K562 (cell line): Measurements from ENCODE around the gene GOLIM4. TPM values are rescaled to one million over a fixed set of nuclear protein-coding genes. Genes with fewer than 3 reads are reported as not detected.

Experiments
- ARID1B ChIP-seq: fragments of 450-650 bp; IDR thresholded peaks from 2 replicates; pipeline ENCODE4 v1.6.1; 2016; ENCODE audit warnings: antibody characterized with exemption, mild to moderate bottlenecking, inconsistent platforms
- CBX5 ChIP-seq: IDR thresholded peaks from 2 replicates; pipeline ENCODE4 v1.6.1; 2014; ENCODE audit warnings: low read depth, borderline replicate concordance
- NFYB ChIP-seq: IDR thresholded peaks from 2 replicates; pipeline ENCODE4 v1.6.1; 2011; ENCODE audit warnings: mild to moderate bottlenecking, moderate library complexity; ENCODE audit not compliant: insufficient read length; ENCODE audit errors: extremely low read depth
- RBM22 ChIP-seq: fragments of 200-400 bp; formaldehyde crosslinking; IDR thresholded peaks from 2 replicates; pipeline ENCODE4 v1.6.1; 2018; ENCODE audit warnings: low read length, low read depth; ENCODE audit not compliant: poor library complexity, severe bottlenecking
- SRF ChIP-seq, 2 experiments: fragments of 250-450, 450-650 bp in 1 of 2; sonication (Bioruptor Pico) in 1 of 2; sonication (generic) in 1 of 2; formaldehyde crosslinking; IDR thresholded peaks; 2 replicates each; pipeline versions ENCODE4 v1.5.0 to v1.5.1; 2020 to 2022; ENCODE audit warnings: mild to moderate bottlenecking in 1 of 2, missing genetic modification reagents in 1 of 2
- ZNF232 ChIP-seq: sonication (generic); formaldehyde crosslinking; IDR thresholded peaks from 2 replicates; pipeline ENCODE4 v1.8.0; 2022; ENCODE audit warnings: mild to moderate bottlenecking, missing genetic modification reagents
- ZNF282 ChIP-seq: sonication (generic); formaldehyde crosslinking; IDR thresholded peaks from 2 replicates; pipeline ENCODE4 v1.8.1; 2023; ENCODE audit warnings: missing genetic modification reagents
- ZSCAN32 ChIP-seq: fragments of 450-650 bp; formaldehyde crosslinking; IDR thresholded peaks from 2 replicates; pipeline ENCODE4 v1.4.0; 2020; ENCODE audit warnings: mild to moderate bottlenecking, moderate library complexity
- polyA plus RNA-seq, 8 experiments: library from polyadenylated mRNA; depleted of rRNA in 4 of 8; stranded (reverse) in 5 of 8; unstranded in 3 of 8; fragments of >200 nt; fragmentation: Nextera tagmentation in 2 of 8; fragmentation: Illumina TruSeq in 1 of 8; extraction: Ambion mirVana in 2 of 8; extraction: Trizol in 1 of 8; gene quantifications; 2 replicates each; pipeline versions ENCODE4 v1.2.1 to v1.2.3, GENCODE V29; 2011 to 2014; ENCODE audit warnings: inconsistent platforms in 1 of 8, missing spikeins in 1 of 8
- total RNA-seq, 7 experiments: library from RNA; depleted of rRNA in 6 of 7; stranded (reverse); fragments of >200 nt in 6 of 7; fragmentation: Illumina TruSeq in 2 of 7; extraction: Trizol in 2 of 7; gene quantifications; 2 replicates each; pipeline versions ENCODE4 v1.2.1 to v1.2.3, GENCODE V29; 2011 to 2021; ENCODE audit warnings: low replicate concordance in 1 of 7
- TF ChIP-seq, protein P1 (sequence below): sonication (generic); formaldehyde crosslinking; IDR thresholded peaks from 2 replicates; pipeline ENCODE4 v1.8.1; 2023; ENCODE audit warnings: missing genetic modification reagents, mild to moderate bottlenecking, borderline replicate concordance
- TF ChIP-seq, protein P2 (sequence below): IDR thresholded peaks from 2 replicates; pipeline ENCODE4 v1.6.1; 2011; ENCODE audit warnings: borderline replicate concordance, low read depth, mild to moderate bottlenecking, moderate library complexity, low read length; ENCODE audit not compliant: insufficient read depth, poor library complexity, severe bottlenecking
- TF ChIP-seq, protein P3 (sequence below): fragments of 450-650 bp; formaldehyde crosslinking; IDR thresholded peaks from 2 replicates; pipeline ENCODE4 v1.4.0; 2020; ENCODE audit warnings: mild to moderate bottlenecking, moderate library complexity
- TF ChIP-seq, protein P4 (sequence below): fragments of 450-650 bp; conservative IDR thresholded peaks from 2 replicates; pipeline ENCODE4 v1.6.1; 2016; ENCODE audit warnings: missing genetic modification characterization, low read depth, mild to moderate bottlenecking, control low read depth, missing compliant biosample characterization
- TF ChIP-seq, protein P5 (sequence below): fragments of 200-400 bp; formaldehyde crosslinking; IDR thresholded peaks from 2 replicates; pipeline ENCODE4 v1.6.1; 2017; ENCODE audit warnings: mild to moderate bottlenecking, low read depth, low read length, moderate library complexity

GOLIM4 gene
- total and polyA plus RNA-seq, 9 of the 15 experiments (the other 6 are each of a cell fraction or from before 2014, with no cell fraction given), result 9.3 to 39.4 (median 31.0) TPM

DNA sequence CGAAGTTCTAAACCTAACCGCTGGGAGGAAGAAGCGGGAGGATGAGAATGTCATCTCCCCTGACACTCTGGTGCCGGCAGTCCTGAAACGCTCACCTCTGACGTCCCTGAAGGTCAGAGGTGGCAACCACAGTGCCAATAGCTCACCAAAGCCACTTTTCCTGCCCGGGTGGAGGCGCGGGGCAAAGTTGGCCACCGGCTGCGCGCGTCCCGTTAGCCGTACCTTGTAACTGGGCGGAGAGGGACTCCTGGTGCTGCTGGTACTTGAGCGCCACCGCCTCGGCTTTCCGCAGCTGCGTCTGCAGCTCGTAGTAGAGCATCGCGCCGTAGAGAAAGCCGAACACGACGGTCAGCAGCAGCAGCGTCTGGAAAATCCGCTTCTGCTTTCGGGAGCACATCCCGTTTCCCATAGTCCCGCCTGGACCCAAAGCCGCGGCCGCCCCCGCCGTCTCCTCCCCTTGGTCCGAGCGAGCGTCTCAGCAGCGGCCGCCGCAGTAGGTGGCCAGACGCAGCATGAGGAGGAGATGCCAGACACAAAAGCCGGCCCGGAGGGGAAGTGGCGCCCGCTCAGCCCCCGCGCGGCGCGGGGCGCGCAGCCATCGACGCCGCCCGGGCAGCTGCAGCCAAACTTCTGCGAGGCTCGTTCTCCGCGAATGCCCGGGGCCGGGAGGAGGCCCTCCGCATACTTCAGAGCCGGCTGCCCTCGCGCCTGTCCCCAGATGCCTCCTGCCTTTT, 680 bp downstream of the GOLIM4 start (continued):
- TF ChIP-seq, protein P1, sequence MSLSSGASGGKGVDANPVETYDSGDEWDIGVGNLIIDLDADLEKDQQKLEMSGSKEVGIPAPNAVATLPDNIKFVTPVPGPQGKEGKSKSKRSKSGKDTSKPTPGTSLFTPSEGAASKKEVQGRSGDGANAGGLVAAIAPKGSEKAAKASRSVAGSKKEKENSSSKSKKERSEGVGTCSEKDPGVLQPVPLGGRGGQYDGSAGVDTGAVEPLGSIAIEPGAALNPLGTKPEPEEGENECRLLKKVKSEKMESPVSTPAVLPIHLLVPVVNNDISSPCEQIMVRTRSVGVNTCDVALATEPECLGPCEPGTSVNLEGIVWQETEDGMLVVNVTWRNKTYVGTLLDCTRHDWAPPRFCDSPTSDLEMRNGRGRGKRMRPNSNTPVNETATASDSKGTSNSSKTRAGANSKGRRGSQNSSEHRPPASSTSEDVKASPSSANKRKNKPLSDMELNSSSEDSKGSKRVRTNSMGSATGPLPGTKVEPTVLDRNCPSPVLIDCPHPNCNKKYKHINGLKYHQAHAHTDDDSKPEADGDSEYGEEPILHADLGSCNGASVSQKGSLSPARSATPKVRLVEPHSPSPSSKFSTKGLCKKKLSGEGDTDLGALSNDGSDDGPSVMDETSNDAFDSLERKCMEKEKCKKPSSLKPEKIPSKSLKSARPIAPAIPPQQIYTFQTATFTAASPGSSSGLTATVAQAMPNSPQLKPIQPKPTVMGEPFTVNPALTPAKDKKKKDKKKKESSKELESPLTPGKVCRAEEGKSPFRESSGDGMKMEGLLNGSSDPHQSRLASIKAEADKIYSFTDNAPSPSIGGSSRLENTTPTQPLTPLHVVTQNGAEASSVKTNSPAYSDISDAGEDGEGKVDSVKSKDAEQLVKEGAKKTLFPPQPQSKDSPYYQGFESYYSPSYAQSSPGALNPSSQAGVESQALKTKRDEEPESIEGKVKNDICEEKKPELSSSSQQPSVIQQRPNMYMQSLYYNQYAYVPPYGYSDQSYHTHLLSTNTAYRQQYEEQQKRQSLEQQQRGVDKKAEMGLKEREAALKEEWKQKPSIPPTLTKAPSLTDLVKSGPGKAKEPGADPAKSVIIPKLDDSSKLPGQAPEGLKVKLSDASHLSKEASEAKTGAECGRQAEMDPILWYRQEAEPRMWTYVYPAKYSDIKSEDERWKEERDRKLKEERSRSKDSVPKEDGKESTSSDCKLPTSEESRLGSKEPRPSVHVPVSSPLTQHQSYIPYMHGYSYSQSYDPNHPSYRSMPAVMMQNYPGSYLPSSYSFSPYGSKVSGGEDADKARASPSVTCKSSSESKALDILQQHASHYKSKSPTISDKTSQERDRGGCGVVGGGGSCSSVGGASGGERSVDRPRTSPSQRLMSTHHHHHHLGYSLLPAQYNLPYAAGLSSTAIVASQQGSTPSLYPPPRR, result no peak
- TF ChIP-seq NFYB, result no peak
- TF ChIP-seq ZSCAN32, result no peak
- no peak for TF ChIP-seq ZNF282 (CRISPR knock-in tag)
- TF ChIP-seq, protein P2, sequence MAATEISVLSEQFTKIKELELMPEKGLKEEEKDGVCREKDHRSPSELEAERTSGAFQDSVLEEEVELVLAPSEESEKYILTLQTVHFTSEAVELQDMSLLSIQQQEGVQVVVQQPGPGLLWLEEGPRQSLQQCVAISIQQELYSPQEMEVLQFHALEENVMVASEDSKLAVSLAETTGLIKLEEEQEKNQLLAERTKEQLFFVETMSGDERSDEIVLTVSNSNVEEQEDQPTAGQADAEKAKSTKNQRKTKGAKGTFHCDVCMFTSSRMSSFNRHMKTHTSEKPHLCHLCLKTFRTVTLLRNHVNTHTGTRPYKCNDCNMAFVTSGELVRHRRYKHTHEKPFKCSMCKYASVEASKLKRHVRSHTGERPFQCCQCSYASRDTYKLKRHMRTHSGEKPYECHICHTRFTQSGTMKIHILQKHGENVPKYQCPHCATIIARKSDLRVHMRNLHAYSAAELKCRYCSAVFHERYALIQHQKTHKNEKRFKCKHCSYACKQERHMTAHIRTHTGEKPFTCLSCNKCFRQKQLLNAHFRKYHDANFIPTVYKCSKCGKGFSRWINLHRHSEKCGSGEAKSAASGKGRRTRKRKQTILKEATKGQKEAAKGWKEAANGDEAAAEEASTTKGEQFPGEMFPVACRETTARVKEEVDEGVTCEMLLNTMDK, result no peak
- TF ChIP-seq, protein P3, sequence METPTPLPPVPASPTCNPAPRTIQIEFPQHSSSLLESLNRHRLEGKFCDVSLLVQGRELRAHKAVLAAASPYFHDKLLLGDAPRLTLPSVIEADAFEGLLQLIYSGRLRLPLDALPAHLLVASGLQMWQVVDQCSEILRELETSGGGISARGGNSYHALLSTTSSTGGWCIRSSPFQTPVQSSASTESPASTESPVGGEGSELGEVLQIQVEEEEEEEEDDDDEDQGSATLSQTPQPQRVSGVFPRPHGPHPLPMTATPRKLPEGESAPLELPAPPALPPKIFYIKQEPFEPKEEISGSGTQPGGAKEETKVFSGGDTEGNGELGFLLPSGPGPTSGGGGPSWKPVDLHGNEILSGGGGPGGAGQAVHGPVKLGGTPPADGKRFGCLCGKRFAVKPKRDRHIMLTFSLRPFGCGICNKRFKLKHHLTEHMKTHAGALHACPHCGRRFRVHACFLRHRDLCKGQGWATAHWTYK (CRISPR knock-in tag), result no peak
- TF ChIP-seq RBM22, result no peak
- no peak for TF ChIP-seq ARID1B
- TF ChIP-seq SRF (CRISPR knock-in tag; IDR thresholded peaks at IDR 0.05), result 0 out of 4 replicates have a peak, but pooled peaks of 1 of the 2 experiments have one; percentile 9
- 0 out of 2 replicates have a peak, but pooled peaks have one; percentile 11 for TF ChIP-seq CBX5
- TF ChIP-seq, protein P4, sequence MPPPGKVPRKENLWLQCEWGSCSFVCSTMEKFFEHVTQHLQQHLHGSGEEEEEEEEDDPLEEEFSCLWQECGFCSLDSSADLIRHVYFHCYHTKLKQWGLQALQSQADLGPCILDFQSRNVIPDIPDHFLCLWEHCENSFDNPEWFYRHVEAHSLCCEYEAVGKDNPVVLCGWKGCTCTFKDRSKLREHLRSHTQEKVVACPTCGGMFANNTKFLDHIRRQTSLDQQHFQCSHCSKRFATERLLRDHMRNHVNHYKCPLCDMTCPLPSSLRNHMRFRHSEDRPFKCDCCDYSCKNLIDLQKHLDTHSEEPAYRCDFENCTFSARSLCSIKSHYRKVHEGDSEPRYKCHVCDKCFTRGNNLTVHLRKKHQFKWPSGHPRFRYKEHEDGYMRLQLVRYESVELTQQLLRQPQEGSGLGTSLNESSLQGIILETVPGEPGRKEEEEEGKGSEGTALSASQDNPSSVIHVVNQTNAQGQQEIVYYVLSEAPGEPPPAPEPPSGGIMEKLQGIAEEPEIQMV (tag), result no peak
- TF ChIP-seq ZNF232 (CRISPR knock-in tag), result no peak
- TF ChIP-seq, protein P5, sequence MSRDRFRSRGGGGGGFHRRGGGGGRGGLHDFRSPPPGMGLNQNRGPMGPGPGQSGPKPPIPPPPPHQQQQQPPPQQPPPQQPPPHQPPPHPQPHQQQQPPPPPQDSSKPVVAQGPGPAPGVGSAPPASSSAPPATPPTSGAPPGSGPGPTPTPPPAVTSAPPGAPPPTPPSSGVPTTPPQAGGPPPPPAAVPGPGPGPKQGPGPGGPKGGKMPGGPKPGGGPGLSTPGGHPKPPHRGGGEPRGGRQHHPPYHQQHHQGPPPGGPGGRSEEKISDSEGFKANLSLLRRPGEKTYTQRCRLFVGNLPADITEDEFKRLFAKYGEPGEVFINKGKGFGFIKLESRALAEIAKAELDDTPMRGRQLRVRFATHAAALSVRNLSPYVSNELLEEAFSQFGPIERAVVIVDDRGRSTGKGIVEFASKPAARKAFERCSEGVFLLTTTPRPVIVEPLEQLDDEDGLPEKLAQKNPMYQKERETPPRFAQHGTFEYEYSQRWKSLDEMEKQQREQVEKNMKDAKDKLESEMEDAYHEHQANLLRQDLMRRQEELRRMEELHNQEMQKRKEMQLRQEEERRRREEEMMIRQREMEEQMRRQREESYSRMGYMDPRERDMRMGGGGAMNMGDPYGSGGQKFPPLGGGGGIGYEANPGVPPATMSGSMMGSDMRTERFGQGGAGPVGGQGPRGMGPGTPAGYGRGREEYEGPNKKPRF, result no peak
